Sigmoid colon (tissue), 4 donors: ENCODE results near the gene FAM151B.

Experiments
- POLR2AphosphoS5 ChIP-seq, 4 donors: sonication (generic); formaldehyde crosslinking; IDR thresholded peaks; one replicate each; pipeline ENCODE4 v1.6.1; 2017; ENCODE audit warnings: antibody characterized with exemption in 4 of 4
- TF ChIP-seq, protein P1 (sequence below), 4 experiments: fragments of 450-650 bp in 3 of 4; fragments of 200-600 bp in 1 of 4; IDR thresholded peaks; one replicate each; pipeline ENCODE4 v1.5.1; 2016 to 2019; ENCODE audit warnings: antibody characterized with exemption in 4 of 4, mild to moderate bottlenecking in 3 of 4, moderate library complexity in 2 of 4

DNA sequence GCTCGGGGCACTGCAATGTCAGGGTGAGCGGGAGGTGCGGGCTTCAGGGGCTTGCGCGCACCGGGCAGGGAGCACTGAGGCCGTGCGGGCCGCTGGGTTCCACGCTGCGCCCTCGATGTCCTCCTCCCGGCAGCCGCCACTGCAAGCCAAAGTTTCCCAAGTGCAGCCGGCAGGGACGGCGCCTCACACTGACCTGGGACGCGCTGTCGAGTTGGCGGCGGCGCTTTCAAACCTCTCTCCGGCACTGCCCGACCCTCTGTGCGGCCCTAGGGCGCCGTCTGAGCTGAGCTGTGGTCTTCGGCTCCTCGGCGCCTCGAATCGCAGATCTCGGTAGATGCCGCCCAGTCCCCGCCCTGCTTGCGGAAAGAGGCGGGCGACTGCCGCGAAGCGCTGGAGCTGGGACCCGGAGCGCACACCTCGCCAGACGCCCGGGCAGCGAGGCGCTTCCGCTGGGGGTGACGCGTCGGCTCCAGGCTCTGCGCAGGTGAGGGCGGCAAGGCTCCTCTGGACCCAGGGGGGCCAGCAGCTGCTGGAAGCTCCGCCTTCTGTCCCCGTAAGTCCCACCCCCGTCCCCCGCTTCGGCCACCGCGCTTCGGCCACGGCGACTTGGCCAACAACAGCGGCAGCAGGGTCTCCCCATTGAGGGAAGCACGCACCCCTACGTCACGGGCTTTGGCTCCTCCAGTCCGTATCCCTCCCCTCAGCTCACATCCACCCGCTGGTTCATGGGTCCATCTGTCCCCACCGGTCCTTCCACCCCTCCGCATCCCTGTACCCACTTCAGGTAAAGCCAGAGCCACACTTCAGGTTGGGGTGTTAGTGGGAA is 82.3 kb downstream of the FAM151B start, which contains the start of gene ANKRD34B:
- TF ChIP-seq, protein P1, sequence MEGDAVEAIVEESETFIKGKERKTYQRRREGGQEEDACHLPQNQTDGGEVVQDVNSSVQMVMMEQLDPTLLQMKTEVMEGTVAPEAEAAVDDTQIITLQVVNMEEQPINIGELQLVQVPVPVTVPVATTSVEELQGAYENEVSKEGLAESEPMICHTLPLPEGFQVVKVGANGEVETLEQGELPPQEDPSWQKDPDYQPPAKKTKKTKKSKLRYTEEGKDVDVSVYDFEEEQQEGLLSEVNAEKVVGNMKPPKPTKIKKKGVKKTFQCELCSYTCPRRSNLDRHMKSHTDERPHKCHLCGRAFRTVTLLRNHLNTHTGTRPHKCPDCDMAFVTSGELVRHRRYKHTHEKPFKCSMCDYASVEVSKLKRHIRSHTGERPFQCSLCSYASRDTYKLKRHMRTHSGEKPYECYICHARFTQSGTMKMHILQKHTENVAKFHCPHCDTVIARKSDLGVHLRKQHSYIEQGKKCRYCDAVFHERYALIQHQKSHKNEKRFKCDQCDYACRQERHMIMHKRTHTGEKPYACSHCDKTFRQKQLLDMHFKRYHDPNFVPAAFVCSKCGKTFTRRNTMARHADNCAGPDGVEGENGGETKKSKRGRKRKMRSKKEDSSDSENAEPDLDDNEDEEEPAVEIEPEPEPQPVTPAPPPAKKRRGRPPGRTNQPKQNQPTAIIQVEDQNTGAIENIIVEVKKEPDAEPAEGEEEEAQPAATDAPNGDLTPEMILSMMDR (IDR thresholded peaks at IDR 0.05), result no peak
- no peak for TF ChIP-seq POLR2AphosphoS5 (IDR thresholded peaks at IDR 0.05)
